Mucosa of descending colon (tissue), 3 donors: ENCODE data around the gene THG1L. TPM values are rescaled to one million over a fixed set of nuclear protein-coding genes. Genes with fewer than 3 reads are reported as not detected.
"Not testable (repeated sequence)": the region's sequence is repeated elsewhere in the genome, so short reads cannot be mapped to it uniquely, and the experiment has no call there.

Experiments
- ATAC-seq: fragments of 200-7000 bp; cut with Tn5 transposase; one replicate; pipeline ENCODE4 v1.9.1; 2020; ENCODE audit warnings: mild to moderate bottlenecking, moderate library complexity
- DNase-seq, 3 donors: peaks; one replicate each; pipeline ENCODE4 v3.0.0-alpha.2; 2020
- H3K36me3 ChIP-seq: fragments of 200-600 bp; one replicate; pipeline ENCODE4 v1.8.0; 2021; ENCODE audit warnings: low read depth, mild to moderate bottlenecking
- H3K4me1 ChIP-seq: fragments of 200-600 bp; one replicate; pipeline ENCODE4 v1.8.0; 2021; ENCODE audit warnings: low read depth, mild to moderate bottlenecking
- H3K4me3 ChIP-seq: fragments of 200-600 bp; one replicate; pipeline ENCODE4 v1.8.0; 2021; ENCODE audit warnings: mild to moderate bottlenecking
- H3K9me3 ChIP-seq: fragments of 200-600 bp; one replicate; pipeline ENCODE4 v1.8.0; 2021; ENCODE audit warnings: mild to moderate bottlenecking
- intact Hi-C, 2 donors: fragments of 100-400 bp; cut with DNase I in 1 of 2; cut with micrococcal nuclease in 1 of 2; formaldehyde crosslinking; loops; one replicate each; pipeline versions ENCODE4 v1.11.0 to v1.11.1; 2022; cut with DNase I, micrococcal nuclease
- total RNA-seq, 3 donors: library from RNA; stranded (reverse); fragmentation: NEBNext Ultra II Directional in 2 of 3; extraction: Animal tissue kit (Norgen Biotek cat#: 25700) in 2 of 3; gene quantifications; one replicate each; pipeline versions ENCODE4 v1.2.1 to v1.2.4, GENCODE V29; 2021 to 2023
- TF ChIP-seq, protein P1 (sequence below): fragments of 200-600 bp; IDR thresholded peaks from one replicate; pipeline ENCODE4 v1.8.0; 2022; ENCODE audit warnings: antibody characterized with exemption, mild to moderate bottlenecking
- donor health status: DM: no; HTN: no; CAD: no; lungs with moderate emphysema.
- donor health status: DM: no; HTN: no; CAD: no.
- donor health status: DM: no; HTN: yes; CAD: no.

Gene THG1L
- total RNA-seq, 3 donors from 2014 or later, result 14.0 to 22.0 (median 14.5) TPM

DNA sequence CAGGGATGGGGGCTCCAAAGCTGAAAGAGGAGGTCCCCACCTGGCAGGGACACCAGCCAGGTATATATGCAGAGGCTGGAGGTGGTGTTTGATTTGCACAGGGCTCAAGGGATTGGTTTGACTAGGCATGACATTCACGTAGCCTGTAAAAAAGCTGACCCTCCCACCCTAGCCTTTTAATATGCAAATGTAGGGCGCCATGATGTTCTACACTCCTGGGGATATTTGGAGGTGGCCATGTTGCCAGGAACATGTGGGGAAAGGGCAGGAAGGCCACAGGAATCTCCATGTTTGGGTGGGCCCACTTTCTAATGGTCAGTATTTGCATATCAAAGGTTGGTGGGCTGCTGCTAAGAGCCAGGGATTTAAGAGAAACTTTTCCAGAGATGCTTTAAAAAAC, 12.0 kb upstream of the THG1L start:
- TF ChIP-seq, protein P1, sequence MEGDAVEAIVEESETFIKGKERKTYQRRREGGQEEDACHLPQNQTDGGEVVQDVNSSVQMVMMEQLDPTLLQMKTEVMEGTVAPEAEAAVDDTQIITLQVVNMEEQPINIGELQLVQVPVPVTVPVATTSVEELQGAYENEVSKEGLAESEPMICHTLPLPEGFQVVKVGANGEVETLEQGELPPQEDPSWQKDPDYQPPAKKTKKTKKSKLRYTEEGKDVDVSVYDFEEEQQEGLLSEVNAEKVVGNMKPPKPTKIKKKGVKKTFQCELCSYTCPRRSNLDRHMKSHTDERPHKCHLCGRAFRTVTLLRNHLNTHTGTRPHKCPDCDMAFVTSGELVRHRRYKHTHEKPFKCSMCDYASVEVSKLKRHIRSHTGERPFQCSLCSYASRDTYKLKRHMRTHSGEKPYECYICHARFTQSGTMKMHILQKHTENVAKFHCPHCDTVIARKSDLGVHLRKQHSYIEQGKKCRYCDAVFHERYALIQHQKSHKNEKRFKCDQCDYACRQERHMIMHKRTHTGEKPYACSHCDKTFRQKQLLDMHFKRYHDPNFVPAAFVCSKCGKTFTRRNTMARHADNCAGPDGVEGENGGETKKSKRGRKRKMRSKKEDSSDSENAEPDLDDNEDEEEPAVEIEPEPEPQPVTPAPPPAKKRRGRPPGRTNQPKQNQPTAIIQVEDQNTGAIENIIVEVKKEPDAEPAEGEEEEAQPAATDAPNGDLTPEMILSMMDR, result no peak
- ATAC-seq (no peak), DNase-seq (no peak)
- Histone ChIP-seq H3K36me3 (no peaks in the 10 kb centered on the region), H3K4me1 (peaks cover 14% of the 10 kb centered on the region), H3K4me3 (no peak overlapping the region), H3K9me3 (no peaks in the 10 kb centered on the region)
- intact Hi-C loops, result loop anchor here (10.0 kb wide), 4 partner anchors 64 to 394 kb away; partner anchors contain the start of gene SOX30 (in 1 of the 2)

- ATAC-seq, result peak; percentile 38
- DNase-seq, result peak; percentile 40 to 56 (median 50)
- H3K4me1 ChIP-seq, result peaks cover 14% of the 10 kb centered on the region
- no peaks in the 10 kb centered on the region for H3K9me3 ChIP-seq
- H3K4me3 ChIP-seq, result no peak overlapping the region
- intact Hi-C loops, result no loop called here
- TF ChIP-seq, protein P1, result no peak
- H3K36me3 ChIP-seq, result no peaks in the 10 kb centered on the region
Measured at GRCh38 chr5:157721159-157721558, 10.1 kb upstream of the THG1L start.

DNA sequence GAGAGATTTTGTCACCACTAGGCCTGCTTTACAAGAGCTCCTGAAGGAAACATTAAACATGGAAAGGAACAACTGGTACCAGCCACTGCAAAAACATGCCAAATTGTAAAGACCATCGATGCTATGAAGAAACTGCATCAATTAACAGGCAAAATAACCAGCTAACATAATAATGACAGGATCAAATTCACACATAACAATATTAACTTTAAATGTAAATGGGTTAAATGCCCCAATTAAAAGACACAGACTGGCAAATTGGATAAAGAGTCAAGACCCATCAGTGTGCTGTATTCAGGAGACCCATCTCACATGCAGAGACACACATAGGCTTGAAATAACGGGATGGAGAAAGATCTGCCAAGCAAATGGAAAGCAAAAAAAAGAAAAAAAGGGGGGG, 8.3 kb upstream of the THG1L start:
- ATAC-seq, H3K9me3 ChIP-seq, DNase-seq, H3K36me3 ChIP-seq, H3K4me3 ChIP-seq, intact Hi-C loops: not testable (repeated sequence)
- peaks cover 12% of the 10 kb centered on the region for H3K4me1 ChIP-seq

GRCh38 chr5:157726607-157727006, 4.6 kb upstream of the THG1L start:
- H3K4me1 ChIP-seq, H3K36me3 ChIP-seq, ATAC-seq, intact Hi-C loops, DNase-seq, H3K9me3 ChIP-seq, H3K4me3 ChIP-seq: not testable (repeated sequence)

DNA sequence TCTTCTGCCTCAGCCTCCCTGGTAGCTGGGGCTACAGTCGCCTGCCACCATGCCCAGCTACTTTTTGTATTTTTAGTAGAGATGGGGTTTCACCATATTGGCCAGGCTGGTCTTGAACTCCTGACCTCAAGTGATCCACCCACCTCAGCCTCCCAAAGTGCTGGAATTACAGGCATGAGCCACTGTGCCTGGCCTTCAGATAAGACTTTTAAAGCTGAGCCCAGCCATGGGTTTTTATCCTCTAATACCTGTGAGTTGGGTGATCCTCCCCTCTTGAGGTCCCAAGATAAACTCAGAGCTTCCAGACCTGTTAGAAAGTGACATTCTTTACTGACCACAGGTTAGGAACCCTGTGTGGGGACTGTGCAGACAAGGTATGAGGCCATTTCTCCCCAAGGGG, 3.4 kb upstream of the THG1L start:
- H3K4me3 ChIP-seq, H3K9me3 ChIP-seq, ATAC-seq, H3K4me1 ChIP-seq, intact Hi-C loops, H3K36me3 ChIP-seq, DNase-seq: not testable (repeated sequence)

DNA sequence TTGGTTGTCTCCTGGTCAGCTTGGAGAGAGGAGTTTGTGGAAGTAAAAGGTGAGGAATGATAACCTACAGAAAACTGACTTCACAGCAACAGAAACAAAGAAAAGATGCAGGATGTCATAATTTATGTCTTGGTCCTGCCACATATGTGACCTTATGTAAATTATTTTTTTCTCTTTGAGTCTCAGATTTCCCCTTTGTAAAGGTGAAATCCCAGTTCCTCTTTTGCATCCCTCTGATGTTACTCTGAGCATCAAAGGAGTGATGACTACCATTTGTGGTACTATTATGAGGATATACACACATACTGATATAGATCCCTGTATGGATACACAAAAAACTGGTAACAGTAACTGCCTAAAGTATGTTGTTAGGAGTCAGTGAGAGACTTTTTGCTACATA, 1.4 kb upstream of the THG1L start:
- Histone ChIP-seq H3K9me3 (no peaks in the 10 kb centered on the region), H3K36me3 (no peaks in the 10 kb centered on the region), H3K4me1 (peaks cover 9% of the 10 kb centered on the region), H3K4me3 (no peak overlapping the region)
- TF ChIP-seq, protein P1, result no peak
- intact Hi-C loops, result no loop called here
- no peak for ATAC-seq
- no peak for DNase-seq

GRCh38 chr5:157730900-157731271, 334 bp upstream of the THG1L start:
- intact Hi-C loops, result no loop called here
- peaks cover 9% of the 10 kb centered on the region for H3K4me1 ChIP-seq
- H3K9me3 ChIP-seq, result no peaks in the 10 kb centered on the region
- TF ChIP-seq, protein P1, result no peak
- no peak for ATAC-seq
- no peak for DNase-seq
- no peaks in the 10 kb centered on the region for H3K36me3 ChIP-seq
- peak overlapping the region; percentile 50 for H3K4me3 ChIP-seq
